ENCODE measurements around the gene PLXNC1. TPM values are rescaled to one million over a fixed set of nuclear protein-coding genes. Genes with fewer than 3 reads are reported as not detected.

PLXNC1 gene
- total and polyA plus RNA-seq, 9 of the 15 experiments (the other 6 are each of a cell fraction or from before 2014, with no cell fraction given), result 0.08 to 0.87 (median 0.28) TPM

DNA sequence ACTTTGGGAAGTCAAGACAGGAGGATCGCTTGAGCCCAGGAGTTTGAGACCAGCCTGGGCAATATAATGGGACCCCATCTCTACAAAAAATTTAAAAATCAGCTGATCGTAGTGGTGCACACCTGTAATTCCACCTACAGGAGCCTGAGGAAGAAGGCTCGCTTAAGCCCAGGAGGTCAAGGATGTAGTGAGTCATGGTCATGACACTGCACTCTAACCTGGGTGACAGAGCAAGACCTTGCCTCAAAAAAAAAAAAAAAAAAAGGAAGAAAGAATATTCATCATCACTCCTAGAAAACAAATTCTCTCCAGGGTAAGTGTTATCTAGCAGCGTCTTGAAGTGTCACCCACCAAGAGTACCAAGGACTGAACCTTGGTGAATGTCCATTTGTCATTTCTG lies 34.2 kb upstream of the PLXNC1 start (continued):
- TF ChIP-seq CREB1 (IDR thresholded peaks at IDR 0.05), result no peak
- TF ChIP-seq CREB1 (CRISPR knock-in tag; IDR thresholded peaks at IDR 0.05), result no peak
- TF ChIP-seq PHTF2 (CRISPR knock-in tag; IDR thresholded peaks at IDR 0.05), result no peak
- no peak for TF ChIP-seq ATF1 (CRISPR knock-in tag; IDR thresholded peaks at IDR 0.05)
- no peak for TF ChIP-seq ATF1 (tag; IDR thresholded peaks at IDR 0.05)
- peak; percentile 67 for TF ChIP-seq FOSL1 (tag; conservative IDR thresholded peaks at IDR 0.05)
- TF ChIP-seq, protein P1, sequence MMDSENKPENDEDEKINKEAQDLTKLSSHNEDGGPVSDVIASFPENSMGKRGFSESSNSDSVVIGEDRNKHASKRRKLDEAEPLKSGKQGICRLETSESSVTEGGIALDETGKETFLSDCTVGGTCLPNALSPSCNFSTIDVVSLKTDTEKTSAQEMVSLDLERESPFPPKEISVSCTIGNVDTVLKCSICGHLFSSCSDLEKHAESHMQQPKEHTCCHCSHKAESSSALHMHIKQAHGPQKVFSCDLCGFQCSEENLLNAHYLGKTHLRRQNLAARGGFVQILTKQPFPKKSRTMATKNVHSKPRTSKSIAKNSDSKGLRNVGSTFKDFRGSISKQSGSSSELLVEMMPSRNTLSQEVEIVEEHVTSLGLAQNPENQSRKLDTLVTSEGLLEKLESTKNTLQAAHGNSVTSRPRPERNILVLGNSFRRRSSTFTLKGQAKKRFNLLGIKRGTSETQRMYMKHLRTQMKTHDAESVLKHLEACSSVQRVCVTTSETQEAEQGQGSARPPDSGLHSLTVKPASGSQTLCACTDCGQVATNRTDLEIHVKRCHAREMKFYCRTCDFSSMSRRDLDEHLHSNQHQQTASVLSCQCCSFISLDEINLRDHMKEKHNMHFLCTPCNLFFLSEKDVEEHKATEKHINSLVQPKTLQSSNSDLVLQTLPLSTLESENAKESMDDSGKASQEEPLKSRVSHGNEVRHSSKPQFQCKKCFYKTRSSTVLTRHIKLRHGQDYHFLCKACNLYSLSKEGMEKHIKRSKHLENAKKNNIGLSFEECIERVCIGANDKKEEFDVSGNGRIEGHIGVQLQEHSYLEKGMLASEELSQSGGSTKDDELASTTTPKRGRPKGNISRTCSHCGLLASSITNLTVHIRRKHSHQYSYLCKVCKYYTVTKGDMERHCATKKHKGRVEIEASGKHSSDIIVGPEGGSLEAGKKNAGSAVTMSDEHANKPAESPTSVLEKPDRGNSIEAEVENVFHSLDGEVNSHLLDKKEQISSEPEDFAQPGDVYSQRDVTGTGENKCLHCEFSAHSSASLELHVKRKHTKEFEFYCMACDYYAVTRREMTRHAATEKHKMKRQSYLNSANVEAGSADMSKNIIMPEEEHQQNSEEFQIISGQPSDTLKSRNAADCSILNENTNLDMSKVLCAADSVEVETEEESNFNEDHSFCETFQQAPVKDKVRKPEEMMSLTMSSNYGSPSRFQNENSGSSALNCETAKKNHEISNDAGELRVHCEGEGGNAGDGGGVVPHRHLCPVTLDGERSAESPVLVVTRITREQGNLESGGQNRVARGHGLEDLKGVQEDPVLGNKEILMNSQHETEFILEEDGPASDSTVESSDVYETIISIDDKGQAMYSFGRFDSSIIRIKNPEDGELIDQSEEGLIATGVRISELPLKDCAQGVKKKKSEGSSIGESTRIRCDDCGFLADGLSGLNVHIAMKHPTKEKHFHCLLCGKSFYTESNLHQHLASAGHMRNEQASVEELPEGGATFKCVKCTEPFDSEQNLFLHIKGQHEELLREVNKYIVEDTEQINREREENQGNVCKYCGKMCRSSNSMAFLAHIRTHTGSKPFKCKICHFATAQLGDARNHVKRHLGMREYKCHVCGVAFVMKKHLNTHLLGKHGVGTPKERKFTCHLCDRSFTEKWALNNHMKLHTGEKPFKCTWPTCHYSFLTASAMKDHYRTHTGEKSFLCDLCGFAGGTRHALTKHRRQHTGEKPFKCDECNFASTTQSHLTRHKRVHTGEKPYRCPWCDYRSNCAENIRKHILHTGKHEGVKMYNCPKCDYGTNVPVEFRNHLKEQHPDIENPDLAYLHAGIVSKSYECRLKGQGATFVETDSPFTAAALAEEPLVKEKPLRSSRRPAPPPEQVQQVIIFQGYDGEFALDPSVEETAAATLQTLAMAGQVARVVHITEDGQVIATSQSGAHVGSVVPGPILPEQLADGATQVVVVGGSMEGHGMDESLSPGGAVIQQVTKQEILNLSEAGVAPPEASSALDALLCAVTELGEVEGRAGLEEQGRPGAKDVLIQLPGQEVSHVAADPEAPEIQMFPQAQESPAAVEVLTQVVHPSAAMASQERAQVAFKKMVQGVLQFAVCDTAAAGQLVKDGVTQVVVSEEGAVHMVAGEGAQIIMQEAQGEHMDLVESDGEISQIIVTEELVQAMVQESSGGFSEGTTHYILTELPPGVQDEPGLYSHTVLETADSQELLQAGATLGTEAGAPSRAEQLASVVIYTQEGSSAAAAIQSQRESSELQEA (IDR thresholded peaks at IDR 0.05; ENCODE audit: low read depth), result no peak
- TF ChIP-seq ZNF785 (CRISPR knock-in tag; IDR thresholded peaks at IDR 0.05), result no peak
- TF ChIP-seq C11orf30 (IDR thresholded peaks at IDR 0.05; ENCODE audit: low read depth), result peak; percentile 28; the same call in 1 of the 2 replicates

All from K562 (cell line).